ENCODE measurements around the gene UBQLN3.

UBQLN3 gene

DNA sequence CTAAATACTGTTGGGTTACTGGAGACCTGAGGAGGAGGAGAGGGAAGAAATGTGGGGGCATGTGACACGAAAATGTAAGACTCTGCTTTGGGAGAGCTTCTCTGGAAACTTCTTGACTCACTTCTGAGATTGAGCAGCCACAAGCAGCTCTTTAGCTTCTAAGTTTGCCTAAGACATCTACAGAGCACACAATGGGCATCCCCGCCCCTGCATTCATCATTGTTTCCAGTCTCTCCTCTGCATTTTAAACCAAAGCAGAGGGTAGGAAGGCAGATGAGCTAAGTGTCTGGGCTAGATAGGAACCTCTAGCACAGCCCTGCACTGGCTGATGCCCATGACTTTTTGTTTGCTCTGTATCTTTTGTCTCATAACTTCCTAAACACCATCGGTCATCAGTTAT is 23.3 kb downstream of the UBQLN3 start:
- TF ChIP-seq ZNF274 (IDR thresholded peaks at IDR 0.05; ENCODE audit: low read depth, low read length) = no peak
- H3K4me3 ChIP-seq (ENCODE audit: low read length) = no peak overlapping the region

DNA sequence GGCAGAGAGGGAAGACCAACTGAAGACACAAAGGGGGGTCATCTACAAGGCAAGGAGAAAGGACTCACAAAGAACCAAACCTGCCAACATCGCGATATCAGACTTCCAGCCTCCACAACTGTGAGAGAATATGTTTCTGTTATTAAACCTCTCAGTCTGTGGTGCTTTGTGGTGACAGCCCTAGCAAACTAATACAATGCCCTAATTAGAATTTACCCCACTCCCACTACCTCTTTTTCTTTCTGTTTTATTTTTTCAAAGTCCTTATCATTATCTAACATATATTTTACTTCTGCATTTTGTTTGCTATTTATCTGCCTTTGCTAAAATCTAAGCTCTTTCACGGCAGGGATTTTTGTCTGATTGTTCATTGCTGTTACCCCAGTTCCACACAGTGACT is 23.8 kb downstream of the UBQLN3 start:
- TF ChIP-seq ZNF274 (IDR thresholded peaks at IDR 0.05; ENCODE audit: low read depth, low read length) = no peak

DNA sequence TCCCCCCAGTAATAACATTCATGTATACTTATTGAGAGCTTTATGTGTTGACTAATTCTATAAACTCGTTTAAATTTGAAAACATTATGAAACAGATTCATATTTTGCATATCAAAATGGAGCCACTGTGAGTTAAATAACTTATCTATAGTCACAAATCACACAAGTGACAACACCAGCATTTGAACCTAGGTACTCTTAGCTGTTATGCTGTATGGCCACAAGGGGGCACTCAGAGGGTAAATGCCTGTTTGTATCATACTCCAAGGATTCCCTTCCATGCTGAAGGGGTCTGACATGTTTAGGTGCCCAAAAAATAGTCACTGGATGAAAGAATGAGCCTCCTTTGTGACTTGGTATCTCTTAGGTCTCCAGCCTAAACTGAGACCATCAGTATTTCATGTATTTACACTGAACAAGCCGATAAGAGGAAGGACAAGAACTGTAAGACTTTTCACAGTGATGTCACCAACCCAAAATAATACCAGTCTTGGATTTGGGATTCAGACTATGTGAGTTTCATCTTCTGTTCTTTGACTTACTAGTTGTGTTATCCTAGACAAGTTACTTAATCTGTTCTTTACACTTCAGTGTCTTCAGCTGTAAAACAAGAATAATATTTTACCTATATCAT is 33.5 kb downstream of the UBQLN3 start:
- no peak overlapping the region for H3K4me3 ChIP-seq (ENCODE audit: low read length)
- TF ChIP-seq ZNF274 (IDR thresholded peaks at IDR 0.05; ENCODE audit: low read depth, low read length) = no peak

More for the DNA sequence above, 23.8 kb downstream of the UBQLN3 start:
- H3K4me3 ChIP-seq (ENCODE audit: low read length) = no peak overlapping the region

DNA sequence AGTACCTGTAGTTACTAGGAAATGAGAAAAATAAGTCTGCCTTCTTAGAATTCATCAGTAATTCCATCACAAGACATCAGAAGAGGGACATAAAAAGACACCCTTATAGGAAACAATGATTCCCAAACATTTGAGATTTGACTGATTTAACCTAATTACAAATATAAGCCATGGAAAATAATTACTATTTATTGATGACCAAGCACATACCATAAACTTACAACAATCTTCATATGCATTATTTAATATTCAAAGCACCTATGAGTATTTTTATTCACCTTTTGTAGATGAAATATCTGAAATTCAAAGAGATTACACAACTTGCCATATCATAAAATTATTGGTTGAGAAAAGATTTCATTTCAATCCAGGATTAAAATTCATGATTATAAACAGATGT is 35.8 kb downstream of the UBQLN3 start:
- H3K4me3 ChIP-seq (ENCODE audit: low read length) = no peak overlapping the region
- no peak for TF ChIP-seq ZNF274 (IDR thresholded peaks at IDR 0.05; ENCODE audit: low read depth, low read length)

DNA sequence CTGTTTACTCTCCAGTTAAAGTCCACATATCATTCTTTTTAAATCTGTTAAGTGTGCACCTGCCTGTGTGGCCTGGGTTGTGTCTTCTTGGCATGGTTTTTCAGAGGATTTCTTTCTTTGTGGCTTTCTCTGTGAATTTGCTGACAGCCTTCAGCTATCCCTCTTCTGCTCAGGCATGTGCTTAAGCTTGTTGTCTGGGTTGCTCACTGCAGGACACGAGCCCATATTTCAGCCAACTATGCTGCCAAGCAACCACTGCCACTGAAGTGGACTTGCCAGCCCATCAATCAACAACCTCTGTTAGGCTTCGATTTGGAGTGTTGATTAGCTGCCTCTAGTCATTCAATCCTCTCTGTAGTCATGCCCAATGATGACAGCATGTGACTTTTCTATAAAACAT is 42.2 kb downstream of the UBQLN3 start:
- TF ChIP-seq ZNF274 (IDR thresholded peaks at IDR 0.05; ENCODE audit: low read depth, low read length) = no peak
- no peak overlapping the region for H3K4me3 ChIP-seq (ENCODE audit: low read length)

DNA sequence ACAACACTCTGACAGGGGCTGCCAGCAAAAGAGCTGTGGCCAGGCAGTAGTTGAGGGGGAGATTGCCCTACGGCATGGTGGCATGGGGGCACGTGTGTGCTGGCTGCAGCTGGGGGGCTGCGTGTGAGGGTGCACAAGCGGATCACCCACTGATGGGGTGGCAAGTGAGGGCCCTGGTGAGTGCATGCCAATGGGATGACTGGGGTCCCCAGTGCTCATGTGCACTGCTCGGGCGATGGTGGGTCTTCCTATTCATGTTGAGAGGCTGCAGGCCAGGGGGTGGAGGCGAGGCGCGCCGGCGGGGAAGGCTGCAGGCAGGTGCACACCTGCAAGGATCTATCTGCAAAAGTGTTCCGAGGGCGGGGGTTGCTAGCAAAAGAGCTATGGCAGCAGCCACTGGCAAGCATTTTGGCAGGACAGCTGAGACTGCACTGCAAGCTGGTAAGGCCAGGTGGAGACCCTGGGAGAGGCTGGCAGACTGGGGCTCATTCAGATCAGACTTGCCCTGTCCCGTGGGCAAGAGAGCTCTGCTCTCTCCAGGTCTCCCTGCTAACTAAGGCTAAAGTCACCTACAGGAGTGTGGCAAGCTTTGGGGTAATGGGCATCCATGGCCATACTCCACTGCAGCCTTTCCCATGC is 48.7 kb downstream of the UBQLN3 start:
- H3K4me3 ChIP-seq (ENCODE audit: low read length) = no peak overlapping the region
- no peak for TF ChIP-seq ZNF274 (IDR thresholded peaks at IDR 0.05; ENCODE audit: low read depth, low read length)
